Stimulated activated CD8-positive, alpha-beta memory T cell treated with anti-CD3 and anti-CD28 coated beads, Interleukin-15, amount 100 ng/mL, for 48 hours (primary cell): ENCODE results near the gene NOS3.
"Not testable (repeated sequence)": the region's sequence is repeated elsewhere in the genome, so short reads cannot be mapped to it uniquely, and the experiment has no call there.

Source experiments
- DNase-seq, 2 donors: peaks; one replicate each; pipeline ENCODE4 v3.0.0-alpha.2; 2020; ENCODE audit warnings: low read depth in 2 of 2

NOS3 gene

GRCh38 chr7:151038951-151039849 is 48.4 kb downstream of the NOS3 start:
- DNase-seq, result peak; percentile 81 to 82

- DNase-seq, result no peak
Measured at GRCh38 chr7:151039850-151040548, 49.2 kb downstream of the NOS3 start.

- no peak for DNase-seq
Measured at GRCh38 chr7:151040616-151041375, 50.0 kb downstream of the NOS3 start.

GRCh38 chr7:151043449-151043848 is 52.6 kb downstream of the NOS3 start:
- DNase-seq, result not testable (repeated sequence)

- no peak for DNase-seq
Measured at GRCh38 chr7:151043959-151044358, 53.1 kb downstream of the NOS3 start.

GRCh38 chr7:151045262-151045661 is 54.4 kb downstream of the NOS3 start:
- DNase-seq, result no peak

- DNase-seq, result no peak
Measured at GRCh38 chr7:151045967-151046366, 55.1 kb downstream of the NOS3 start.

- no peak for DNase-seq
Measured at GRCh38 chr7:151046603-151047573, 56.1 kb downstream of the NOS3 start.

- no peak for DNase-seq
Measured at GRCh38 chr7:151047976-151048815, 57.4 kb downstream of the NOS3 start, which contains the start of gene ASIC3. ASIC3 (plus strand) TSS chr7:151048531; CDS start chr7:151048886, 355 bp downstream.

- DNase-seq, result no peak
Measured at GRCh38 chr7:151048911-151049463, 58.2 kb downstream of the NOS3 start.

GRCh38 chr7:151051108-151051507 is 60.3 kb downstream of the NOS3 start:
- peak in 1 of 2 donors; percentile 25 for DNase-seq

- DNase-seq, result no peak
Measured at GRCh38 chr7:151053096-151053495, 62.3 kb downstream of the NOS3 start.

GRCh38 chr7:151053751-151054150 is 62.9 kb downstream of the NOS3 start:
- DNase-seq, result no peak

- DNase-seq, result no peak
Measured at GRCh38 chr7:151056283-151056665, 65.5 kb downstream of the NOS3 start.

GRCh38 chr7:151056666-151057505 is 66.1 kb downstream of the NOS3 start:
- no peak for DNase-seq

- DNase-seq, result no peak
Measured at GRCh38 chr7:151057506-151057988, 66.7 kb downstream of the NOS3 start, which contains the start of gene CDK5. CDK5 (minus strand) TSS chr7:151057897; CDS start chr7:151057848, 49 bp downstream.

GRCh38 chr7:151057989-151058780 is 67.4 kb downstream of the NOS3 start:
- DNase-seq, result peak; percentile 97
